AG08396 (cell line): ENCODE data around the gene MUC2.

Source experiments
- DNase-seq: peaks from one replicate; pipeline ENCODE4 v3.0.0; 2012; ENCODE audit warnings: low spot score, mixed read lengths

The MUC2 gene

GRCh38 chr11:1121813-1122663 lies 47.4 kb downstream of the MUC2 start:
- no peak for DNase-seq

GRCh38 chr11:1122664-1123002 lies 48.0 kb downstream of the MUC2 start:
- DNase-seq: no peak

DNA sequence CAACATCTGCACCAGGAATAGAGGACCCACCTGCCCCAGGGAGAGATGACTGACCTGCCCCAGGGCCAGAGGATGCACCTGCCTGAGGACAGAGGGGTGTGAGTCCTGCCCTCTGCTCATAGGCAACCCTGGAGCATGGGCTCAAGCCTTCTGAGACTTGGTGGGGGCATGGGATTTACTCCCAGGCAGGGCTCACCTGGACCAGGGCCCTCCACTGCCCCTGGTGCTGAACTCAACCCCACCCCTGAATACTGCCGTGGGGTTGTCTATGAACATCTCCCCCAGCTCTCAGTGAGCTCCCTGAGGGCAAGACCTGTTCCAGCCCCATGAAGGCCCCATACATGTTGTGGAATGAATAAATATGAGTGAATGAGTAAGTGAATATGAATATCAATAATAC lies 49.3 kb downstream of the MUC2 start:
- no peak for DNase-seq
